Body of pancreas (tissue), 4 donors: Measurements from ENCODE around the gene OSBPL2. TPM values are rescaled to one million over a fixed set of nuclear protein-coding genes. Genes with fewer than 3 reads are reported as not detected.

Experiments
- ATAC-seq: fragments of 150-250 bp; one replicate; pipeline ENCODE4 v1.9.1; 2016
- DNase-seq, 4 donors: peaks; one replicate each; pipeline ENCODE4 v3.0.0-alpha.2; 2019
- H3K27ac ChIP-seq, 4 donors: fragments of 200-600 bp; sonication (generic); 1 replicate in 3 of 4; 2 replicates in 1 of 4; pipeline versions ENCODE4 v1.5.1 to v1.6.1; 2016 to 2019; ENCODE audit warnings: mild to moderate bottlenecking in 1 of 4, mixed read lengths in 1 of 4, moderate library complexity in 1 of 4
- H3K27me3 ChIP-seq, 2 donors: fragments of 200-600 bp; sonication (generic); one replicate each; pipeline ENCODE4 v1.6.0; 2016; ENCODE audit warnings: mild to moderate bottlenecking in 1 of 2
- H3K36me3 ChIP-seq, 2 donors: fragments of 200-600 bp; sonication (generic); replicated peaks in 1 of 2; 2 replicates each; pipeline ENCODE4 v1.5.1; 2016; ENCODE audit warnings: low read depth in 2 of 2; ENCODE audit not compliant: insufficient read depth in 1 of 2
- H3K4me1 ChIP-seq: fragments of 200-600 bp; sonication (generic); one replicate; pipeline ENCODE4 v1.6.0; 2016
- H3K4me3 ChIP-seq, 2 donors: fragments of 200-600 bp; sonication (generic); 1 replicate in 1 of 2; 2 replicates in 1 of 2; pipeline ENCODE4 v1.5.1; 2016 to 2019
- H3K9me3 ChIP-seq, 3 donors: fragments of 200-600 bp; sonication (generic); 1 replicate in 2 of 3; 2 replicates in 1 of 3; pipeline ENCODE4 v1.5.1; 2016
- POLR2A ChIP-seq, 3 donors: fragments of 450-650 bp; IDR thresholded peaks; one replicate each; pipeline ENCODE4 v1.6.1; 2016; ENCODE audit warnings: antibody characterized with exemption in 3 of 3, mild to moderate bottlenecking in 2 of 3
- WGBS, 2 donors: methylation state at CpG; one replicate each; pipeline ENCODE4 v1.1.5; 2017; 5-methylcytosine and 5-hydroxymethylcytosine counted together
- intact Hi-C: fragments of 100-400 bp; cut with DNase I; formaldehyde crosslinking; loops from one replicate; pipeline ENCODE4 v1.15.1; 2023
- total RNA-seq, 2 donors: library from RNA; depleted of rRNA; stranded (reverse); fragments of >200 nt; gene quantifications; one replicate each; pipeline ENCODE4 v1.1.0, GENCODE V29; 2016
- TF ChIP-seq, protein P1 (sequence below), 7 experiments: fragments of 450-650 bp in 4 of 7; fragments of 200-600 bp in 3 of 7; sonication (generic) in 3 of 7; IDR thresholded peaks; one replicate each; pipeline ENCODE4 v1.5.1; 2016 to 2019; ENCODE audit warnings: antibody characterized with exemption in 7 of 7

OSBPL2 gene
- total RNA-seq, 2 donors from 2014 or later: 54.5 to 71.9 TPM

DNA sequence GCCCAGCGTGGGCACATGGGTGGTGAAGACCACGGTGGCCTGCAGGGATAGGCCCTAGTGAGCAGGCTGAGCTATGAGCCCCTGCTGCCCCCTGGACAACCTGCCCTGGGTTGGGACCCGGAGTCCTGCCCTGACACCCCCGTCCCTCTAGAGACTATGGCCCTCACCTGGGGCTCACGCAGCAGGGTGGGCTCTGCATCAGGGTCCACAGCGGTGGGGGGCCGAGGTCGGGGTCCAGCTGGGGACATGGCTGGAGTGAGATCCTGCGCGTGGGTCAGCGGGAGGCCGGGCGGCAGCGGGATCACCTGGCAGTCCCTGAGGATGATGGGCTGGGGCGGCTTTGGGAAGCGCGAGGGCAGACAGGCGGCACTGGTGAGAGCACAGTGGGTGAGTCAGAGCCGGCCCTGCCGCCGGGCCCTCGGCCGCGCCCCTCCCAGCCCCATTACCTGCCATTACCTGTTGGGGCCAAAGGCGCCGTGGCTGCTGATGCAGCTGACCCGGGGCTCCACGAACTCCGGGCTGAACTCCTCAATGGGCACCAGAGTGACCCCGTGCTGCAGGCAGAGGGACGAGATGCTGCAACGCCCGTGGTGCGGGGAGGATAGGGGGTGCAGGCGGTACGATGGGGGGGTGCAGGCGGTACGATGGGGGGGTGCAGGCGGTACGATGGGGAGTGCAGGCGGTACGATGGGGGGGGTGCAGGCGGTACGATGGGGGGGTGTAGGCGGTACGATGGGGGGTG lies 92.4 kb downstream of the OSBPL2 start:
- Histone ChIP-seq H3K9me3 (no peaks in the 10 kb centered on the region), H3K4me3 (no peak overlapping the region), H3K27me3 (no peaks in the 10 kb centered on the region), H3K36me3 (peaks cover 0 to 29% of the 10 kb centered on the region in 2 donors), H3K27ac (no peak overlapping the region), H3K4me1 (no peaks in the 10 kb centered on the region)
- ATAC-seq: no peak
- intact Hi-C loops: no loop called here
- 88 to 91% methylated on average over 19 to 24 of the region's 46 CpGs for WGBS, 2 donors
- no peak for DNase-seq
- TF ChIP-seq, protein P1, sequence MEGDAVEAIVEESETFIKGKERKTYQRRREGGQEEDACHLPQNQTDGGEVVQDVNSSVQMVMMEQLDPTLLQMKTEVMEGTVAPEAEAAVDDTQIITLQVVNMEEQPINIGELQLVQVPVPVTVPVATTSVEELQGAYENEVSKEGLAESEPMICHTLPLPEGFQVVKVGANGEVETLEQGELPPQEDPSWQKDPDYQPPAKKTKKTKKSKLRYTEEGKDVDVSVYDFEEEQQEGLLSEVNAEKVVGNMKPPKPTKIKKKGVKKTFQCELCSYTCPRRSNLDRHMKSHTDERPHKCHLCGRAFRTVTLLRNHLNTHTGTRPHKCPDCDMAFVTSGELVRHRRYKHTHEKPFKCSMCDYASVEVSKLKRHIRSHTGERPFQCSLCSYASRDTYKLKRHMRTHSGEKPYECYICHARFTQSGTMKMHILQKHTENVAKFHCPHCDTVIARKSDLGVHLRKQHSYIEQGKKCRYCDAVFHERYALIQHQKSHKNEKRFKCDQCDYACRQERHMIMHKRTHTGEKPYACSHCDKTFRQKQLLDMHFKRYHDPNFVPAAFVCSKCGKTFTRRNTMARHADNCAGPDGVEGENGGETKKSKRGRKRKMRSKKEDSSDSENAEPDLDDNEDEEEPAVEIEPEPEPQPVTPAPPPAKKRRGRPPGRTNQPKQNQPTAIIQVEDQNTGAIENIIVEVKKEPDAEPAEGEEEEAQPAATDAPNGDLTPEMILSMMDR (IDR thresholded peaks at IDR 0.05): no peak
- no peak for TF ChIP-seq POLR2A (IDR thresholded peaks at IDR 0.05)

DNA sequence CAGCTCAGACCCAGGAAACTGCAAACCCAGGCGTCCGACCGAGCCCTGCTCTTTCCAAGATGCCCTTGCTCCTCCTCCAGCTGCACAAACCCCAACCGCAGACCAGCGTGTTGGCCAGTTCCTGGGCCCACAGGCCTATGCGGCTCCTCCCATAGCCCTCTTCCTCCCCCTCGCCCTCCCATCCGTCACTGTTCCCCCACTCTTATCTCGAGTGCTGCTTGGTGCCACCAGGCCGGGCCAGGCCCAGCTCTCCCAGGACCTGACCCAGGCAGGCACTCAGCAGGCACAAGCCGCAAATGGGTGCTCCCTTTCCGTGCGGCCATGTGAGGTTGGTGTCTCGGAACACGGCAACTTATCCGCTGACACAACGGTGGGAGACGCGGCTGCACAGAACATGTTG lies 93.0 kb downstream of the OSBPL2 start:
- Histone ChIP-seq H3K4me1 (no peaks in the 10 kb centered on the region), H3K4me3 (no peak overlapping the region), H3K27ac (no peak overlapping the region), H3K36me3 (peaks cover 0 to 28% of the 10 kb centered on the region in 2 donors), H3K9me3 (no peaks in the 10 kb centered on the region), H3K27me3 (no peaks in the 10 kb centered on the region)
- intact Hi-C loops: no loop called here
- TF ChIP-seq POLR2A (IDR thresholded peaks at IDR 0.05): no peak
- DNase-seq (no peak), ATAC-seq (no peak)
- WGBS, 2 donors: 90 to 95% methylated on average over 17 to 19 of the region's 19 CpGs

DNA sequence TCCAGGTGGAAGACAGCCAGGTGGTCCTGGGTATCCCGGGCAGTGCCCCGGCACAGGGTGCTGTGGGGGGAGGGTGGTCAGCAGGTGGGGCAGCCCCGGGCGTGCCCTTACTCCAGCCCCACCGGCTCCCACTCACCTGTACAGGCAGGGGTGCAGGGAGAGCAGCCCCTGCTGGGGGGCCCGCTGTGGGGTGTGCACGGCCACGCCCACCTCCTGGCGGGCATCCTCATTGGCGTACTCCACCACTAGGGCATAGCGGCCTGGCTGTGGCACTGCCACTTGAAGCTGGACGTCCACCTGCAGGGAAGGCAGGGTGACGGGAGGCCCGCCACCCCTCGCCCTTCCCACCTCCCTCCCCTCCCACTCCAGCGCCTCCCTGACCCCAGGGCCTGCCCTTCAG lies 94.1 kb downstream of the OSBPL2 start:
- WGBS, 2 donors: 60 to 83% methylated on average over 1 to 13 of the region's 16 CpGs
- no peak overlapping the region for H3K4me3 ChIP-seq
- no peak overlapping the region for H3K27ac ChIP-seq
- peaks cover 0 to 27% of the 10 kb centered on the region in 2 donors for H3K36me3 ChIP-seq
- DNase-seq (no peak), ATAC-seq (no peak)
- no peaks in the 10 kb centered on the region for H3K4me1 ChIP-seq
- intact Hi-C loops: no loop called here
- TF ChIP-seq, protein P1 (IDR thresholded peaks at IDR 0.05): no peak
- TF ChIP-seq POLR2A (IDR thresholded peaks at IDR 0.05): no peak
- no peaks in the 10 kb centered on the region for H3K9me3 ChIP-seq
- H3K27me3 ChIP-seq: no peaks in the 10 kb centered on the region

DNA sequence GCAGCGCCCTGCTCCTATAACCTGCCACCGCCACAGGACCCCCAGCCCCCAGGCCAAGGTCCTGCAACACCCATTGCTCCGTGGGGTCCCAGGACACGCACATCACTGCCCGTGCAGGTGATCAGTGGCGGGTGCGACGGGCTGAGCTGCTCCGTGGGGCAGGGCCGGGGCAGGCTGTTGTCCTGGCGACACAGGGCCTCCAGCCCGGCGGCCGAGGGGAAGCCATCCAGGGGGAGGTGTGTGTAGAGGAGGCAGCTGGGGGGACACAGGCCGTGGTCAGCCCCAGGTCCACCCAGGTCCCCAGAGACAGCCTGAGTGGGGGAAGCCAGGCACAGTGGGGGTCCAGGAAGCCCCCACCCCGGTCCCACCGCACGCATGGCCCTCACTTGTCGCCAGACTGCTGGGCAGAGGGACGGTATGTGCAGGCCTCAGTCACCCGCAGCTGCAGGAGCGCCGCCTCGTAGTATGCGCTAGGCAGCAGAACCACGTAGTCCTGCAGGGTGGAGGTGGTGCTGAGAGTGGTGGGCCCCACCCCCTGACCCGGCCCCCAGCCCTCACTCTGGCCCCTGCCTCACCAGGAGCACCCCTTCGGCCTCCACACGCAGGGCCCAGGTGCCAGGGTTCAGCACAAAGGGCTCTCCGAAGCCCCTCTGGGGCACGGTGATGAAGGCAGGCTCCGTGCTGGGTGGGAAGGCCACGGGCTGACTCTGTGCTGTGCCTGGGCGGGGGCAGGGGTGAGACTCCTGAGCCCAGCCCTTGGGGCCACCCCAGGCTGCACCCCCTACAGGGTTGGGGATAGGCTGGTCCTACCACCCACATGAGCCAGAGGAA lies 94.9 kb downstream of the OSBPL2 start:
- 91 to 100% methylated on average over 1 to 33 of the region's 34 CpGs for WGBS, 2 donors

More for the DNA sequence above, 94.9 kb downstream of the OSBPL2 start:
- Histone ChIP-seq H3K27me3 (no peaks in the 10 kb centered on the region), H3K4me1 (no peaks in the 10 kb centered on the region), H3K36me3 (peaks cover 0 to 31% of the 10 kb centered on the region in 2 donors), H3K9me3 (no peaks in the 10 kb centered on the region), H3K27ac (no peak overlapping the region), H3K4me3 (no peak overlapping the region)
- DNase-seq (no peak), ATAC-seq (no peak)
- TF ChIP-seq, protein P1 (IDR thresholded peaks at IDR 0.05): no peak
- no peak for TF ChIP-seq POLR2A (IDR thresholded peaks at IDR 0.05)
- intact Hi-C loops: no loop called here
